HG03097 (cell line): ENCODE measurements around the gene SYNGR2.
A peak's percentile ranks its signal among the peaks of the same experiment; 100 is the strongest.
"Not testable (repeated sequence)": the region's sequence is repeated elsewhere in the genome, so short reads cannot be mapped to it uniquely, and the experiment has no call there.

Experiments
- ATAC-seq: cut with Tn5 transposase; IDR thresholded peaks from one replicate; pipeline ENCODE4 v1.9.1; 2021; ENCODE audit not compliant: unreplicated experiment, low FRiP score

Gene SYNGR2

GRCh38 chr17:78129351-78130089 is 38.9 kb upstream of the SYNGR2 start:
- ATAC-seq: no peak

GRCh38 chr17:78130090-78130436 is 38.3 kb upstream of the SYNGR2 start:
- no peak for ATAC-seq

GRCh38 chr17:78130437-78131101 is 37.8 kb upstream of the SYNGR2 start, which contains the start of gene TMC8:
Gene TMC8, plus strand, starts transcription at chr17:78130771. Its CDS starts 818 bp downstream, at chr17:78131589.
- ATAC-seq: peak; percentile 23

- ATAC-seq: no peak
These were observed 37.0 kb upstream of the SYNGR2 start for GRCh38 chr17:78131172-78132083.

- no peak for ATAC-seq
These were observed 36.2 kb upstream of the SYNGR2 start for GRCh38 chr17:78132084-78132676.

- no peak for ATAC-seq
These were observed 35.6 kb upstream of the SYNGR2 start for GRCh38 chr17:78132767-78133178.

- no peak for ATAC-seq
These were observed 35.0 kb upstream of the SYNGR2 start for GRCh38 chr17:78133179-78133951.

- ATAC-seq: no peak
These were observed 34.1 kb upstream of the SYNGR2 start for GRCh38 chr17:78133971-78134898.

- no peak for ATAC-seq
These were observed 33.4 kb upstream of the SYNGR2 start for GRCh38 chr17:78134899-78135385.

- no peak for ATAC-seq
These were observed 32.4 kb upstream of the SYNGR2 start for GRCh38 chr17:78135858-78136500.

GRCh38 chr17:78137392-78138203 is 30.8 kb upstream of the SYNGR2 start:
- no peak for ATAC-seq

GRCh38 chr17:78138204-78139060 is 29.9 kb upstream of the SYNGR2 start:
- ATAC-seq: no peak

GRCh38 chr17:78139861-78140168 is 28.6 kb upstream of the SYNGR2 start:
- ATAC-seq: not testable (repeated sequence)

GRCh38 chr17:78140169-78141051 is 28.0 kb upstream of the SYNGR2 start:
- peak; percentile 78 for ATAC-seq

- no peak for ATAC-seq
These were observed 26.8 kb upstream of the SYNGR2 start for GRCh38 chr17:78141437-78142118.
